ENCODE data around the gene BBS1. TPM values are rescaled to one million over a fixed set of nuclear protein-coding genes. Genes with fewer than 3 reads are reported as not detected.
"Not testable (repeated sequence)": the region's sequence is repeated elsewhere in the genome, so short reads cannot be mapped to it uniquely, and the experiment has no call there.

Gene BBS1
- total RNA-seq, 2 experiments from 2014 or later: 14.7 to 15.7 TPM

DNA sequence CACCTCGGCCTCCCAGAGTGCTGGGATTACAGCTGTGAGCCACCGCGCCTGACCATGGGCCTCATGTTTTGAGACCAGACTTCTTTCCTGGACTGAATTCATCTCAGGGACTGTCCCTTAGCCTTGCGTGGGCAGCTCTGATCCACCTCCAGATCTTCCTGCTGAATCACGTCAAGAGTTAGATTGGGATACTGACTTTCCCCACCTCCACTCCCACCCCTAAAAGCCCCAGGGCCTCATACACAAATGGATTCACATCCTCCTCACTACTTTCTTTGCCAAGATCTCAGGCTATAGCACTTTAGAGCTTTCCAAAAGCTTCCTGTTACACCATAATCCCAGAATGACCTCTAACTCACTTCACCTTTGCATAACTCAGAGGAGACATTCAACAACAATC is 70.4 kb downstream of the BBS1 start:
- POLR2A ChIA-PET: interaction anchor here (1.0 to 1.2 kb wide), 3 partner anchors 36 to 97 kb away, joined by 3 to 5 read pairs (median 4); partner anchors contain the start of genes RBM14 and RBM4B
- intact Hi-C loops (cut with micrococcal nuclease; ENCODE audit: unreplicated experiment): no loop called here
- BruUV-seq (replicated peaks): no TSS peak

DNA sequence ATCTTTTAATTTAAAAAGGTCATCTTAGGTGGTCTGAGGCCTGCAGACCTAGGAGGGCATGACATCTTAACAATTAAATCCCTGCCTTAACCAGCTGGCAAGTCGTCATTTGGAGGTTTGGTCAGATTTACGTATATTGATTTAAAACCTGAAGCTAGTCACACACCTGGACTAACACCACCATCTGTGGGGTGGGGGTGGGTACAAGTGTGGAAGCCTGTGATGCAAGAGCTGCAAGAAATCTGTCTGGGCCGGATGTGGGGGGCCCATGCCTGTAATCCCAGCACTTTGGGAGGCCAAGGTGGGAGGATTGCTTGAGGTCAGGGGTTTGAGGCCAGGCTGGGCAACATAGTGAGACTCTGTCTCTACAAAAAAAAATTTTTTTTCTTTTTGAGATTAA is 70.8 kb downstream of the BBS1 start:
- TF ChIP-seq, protein P1, sequence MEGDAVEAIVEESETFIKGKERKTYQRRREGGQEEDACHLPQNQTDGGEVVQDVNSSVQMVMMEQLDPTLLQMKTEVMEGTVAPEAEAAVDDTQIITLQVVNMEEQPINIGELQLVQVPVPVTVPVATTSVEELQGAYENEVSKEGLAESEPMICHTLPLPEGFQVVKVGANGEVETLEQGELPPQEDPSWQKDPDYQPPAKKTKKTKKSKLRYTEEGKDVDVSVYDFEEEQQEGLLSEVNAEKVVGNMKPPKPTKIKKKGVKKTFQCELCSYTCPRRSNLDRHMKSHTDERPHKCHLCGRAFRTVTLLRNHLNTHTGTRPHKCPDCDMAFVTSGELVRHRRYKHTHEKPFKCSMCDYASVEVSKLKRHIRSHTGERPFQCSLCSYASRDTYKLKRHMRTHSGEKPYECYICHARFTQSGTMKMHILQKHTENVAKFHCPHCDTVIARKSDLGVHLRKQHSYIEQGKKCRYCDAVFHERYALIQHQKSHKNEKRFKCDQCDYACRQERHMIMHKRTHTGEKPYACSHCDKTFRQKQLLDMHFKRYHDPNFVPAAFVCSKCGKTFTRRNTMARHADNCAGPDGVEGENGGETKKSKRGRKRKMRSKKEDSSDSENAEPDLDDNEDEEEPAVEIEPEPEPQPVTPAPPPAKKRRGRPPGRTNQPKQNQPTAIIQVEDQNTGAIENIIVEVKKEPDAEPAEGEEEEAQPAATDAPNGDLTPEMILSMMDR (conservative IDR thresholded peaks at IDR 0.05; ENCODE audit: low read length): no peak
- no peak for TF ChIP-seq EZH2phosphoT487 (IDR thresholded peaks at IDR 0.05; ENCODE audit: borderline replicate concordance, low read depth, low read length)
- no peaks in the 10 kb centered on the region for H4K20me1 ChIP-seq (ENCODE audit: insufficient read depth, low read length)
- no TSS peak for BruUV-seq (replicated peaks)
- H3K4me3 ChIP-seq (ENCODE audit: low read depth, low read length, poor library complexity, severe bottlenecking): no peak overlapping the region
- no peak overlapping the region for H3K4me2 ChIP-seq (ENCODE audit: low read length)
- H3K9me2 ChIP-seq (ENCODE audit: insufficient read depth, low read length): no peaks in the 10 kb centered on the region
- no peaks in the 10 kb centered on the region for H3K79me2 ChIP-seq (ENCODE audit: insufficient read depth, low read depth, low read length)
- CTCF ChIA-PET (ENCODE audit: unreplicated experiment): no interaction called here
- H3K9me3 ChIP-seq (ENCODE audit: low read length): peaks cover 13% of the 10 kb centered on the region; the same call in 1 of the 2 replicates
- no peaks in the 10 kb centered on the region for H3K36me3 ChIP-seq (ENCODE audit: insufficient read depth, low read length)
- intact Hi-C loops (cut with micrococcal nuclease; ENCODE audit: unreplicated experiment): no loop called here
- 0 out of 2 replicates have a peak overlapping the region, but pooled peaks have one; percentile 3 for H2AFZ ChIP-seq (ENCODE audit: low read length)
- DNase-seq (ENCODE audit: low spot score): no peak
- POLR2A ChIA-PET: interaction anchor here (1.0 to 1.2 kb wide), 3 partner anchors 35 to 97 kb away, joined by 3 to 5 read pairs (median 4); partner anchors contain the start of genes RBM14 and RBM4B
- H3K27ac ChIP-seq (ENCODE audit: low read depth, low read length, poor library complexity, severe bottlenecking): no peak overlapping the region
- H3K4me1 ChIP-seq (ENCODE audit: insufficient read depth, low read length, poor library complexity, severe bottlenecking): no peaks in the 10 kb centered on the region

More for the DNA sequence above, 70.4 kb downstream of the BBS1 start:
- CTCF ChIA-PET (ENCODE audit: unreplicated experiment): no interaction called here
- H3K4me1 ChIP-seq (ENCODE audit: insufficient read depth, low read length, poor library complexity, severe bottlenecking): no peaks in the 10 kb centered on the region
- H3K9me3 ChIP-seq (ENCODE audit: low read length): peaks cover 13% of the 10 kb centered on the region; the same call in 1 of the 2 replicates
- H2AFZ ChIP-seq (ENCODE audit: low read length): 0 out of 2 replicates have a peak overlapping the region, but pooled peaks have one; percentile 3
- no peaks in the 10 kb centered on the region for H3K36me3 ChIP-seq (ENCODE audit: insufficient read depth, low read length)
- no peaks in the 10 kb centered on the region for H3K9me2 ChIP-seq (ENCODE audit: insufficient read depth, low read length)
- TF ChIP-seq EZH2phosphoT487 (IDR thresholded peaks at IDR 0.05; ENCODE audit: borderline replicate concordance, low read depth, low read length): no peak
- TF ChIP-seq, protein P1 (conservative IDR thresholded peaks at IDR 0.05; ENCODE audit: low read length): no peak
- H3K4me2 ChIP-seq (ENCODE audit: low read length): no peak overlapping the region
- no peaks in the 10 kb centered on the region for H3K79me2 ChIP-seq (ENCODE audit: insufficient read depth, low read depth, low read length)
- DNase-seq (ENCODE audit: low spot score): no peak
- H4K20me1 ChIP-seq (ENCODE audit: insufficient read depth, low read length): no peaks in the 10 kb centered on the region
- H3K4me3 ChIP-seq (ENCODE audit: low read depth, low read length, poor library complexity, severe bottlenecking): no peak overlapping the region
- no peak overlapping the region for H3K27ac ChIP-seq (ENCODE audit: low read depth, low read length, poor library complexity, severe bottlenecking)

- H3K79me2 ChIP-seq (ENCODE audit: insufficient read depth, low read depth, low read length); H3K36me3 ChIP-seq (ENCODE audit: insufficient read depth, low read length); H3K4me2 ChIP-seq (ENCODE audit: low read length); H3K4me1 ChIP-seq (ENCODE audit: insufficient read depth, low read length, poor library complexity, severe bottlenecking); intact Hi-C loops (cut with micrococcal nuclease; ENCODE audit: unreplicated experiment); BruUV-seq (replicated peaks); H3K27ac ChIP-seq (ENCODE audit: low read depth, low read length, poor library complexity, severe bottlenecking); CTCF ChIA-PET (ENCODE audit: unreplicated experiment); POLR2A ChIA-PET; H4K20me1 ChIP-seq (ENCODE audit: insufficient read depth, low read length); H2AFZ ChIP-seq (ENCODE audit: low read length); H3K9me2 ChIP-seq (ENCODE audit: insufficient read depth, low read length); DNase-seq (ENCODE audit: low spot score); H3K4me3 ChIP-seq (ENCODE audit: low read depth, low read length, poor library complexity, severe bottlenecking): not testable (repeated sequence)
- peaks cover 13% of the 10 kb centered on the region; the same call in 1 of the 2 replicates for H3K9me3 ChIP-seq (ENCODE audit: low read length)
Measured at GRCh38 chr11:66582565-66583147, 72.2 kb downstream of the BBS1 start.

Other genes starting within 250 kb of the BBS1 start
- gene RAB1B, start 242.0 kb upstream of the BBS1 start, total RNA-seq (2014; rRNA removed; shearing (Covaris generic)): 69.2 and 77.7 TPM in 2 replicates
- gene RAB1B, start 242.0 kb upstream of the BBS1 start, total RNA-seq (2022): 81.8 and 88.1 TPM in 2 replicates
- gene CNIH2, start 232.5 kb upstream of the BBS1 start, total RNA-seq (2014; rRNA removed; shearing (Covaris generic)): 0.23 and 0.60 TPM in 2 replicates
- 2.7 and 3.5 TPM in 2 replicates for gene CNIH2, start 232.5 kb upstream of the BBS1 start, total RNA-seq (2022)
- 63.9 and 73.4 TPM in 2 replicates for gene YIF1A, start 221.5 kb upstream of the BBS1 start, total RNA-seq (2014; rRNA removed; shearing (Covaris generic))
- 44.9 and 57.2 TPM in 2 replicates for gene YIF1A, start 221.5 kb upstream of the BBS1 start, total RNA-seq (2022)
- gene TMEM151A, start 218.7 kb upstream of the BBS1 start, total RNA-seq (2014; rRNA removed; shearing (Covaris generic)): not detected in 2 replicates
- not detected in 2 replicates for gene TMEM151A, start 218.7 kb upstream of the BBS1 start, total RNA-seq (2022)
- 0.08 TPM in 1 of 2 replicates, not detected in the other for gene CD248, start 193.6 kb upstream of the BBS1 start, total RNA-seq (2014; rRNA removed; shearing (Covaris generic))
- gene CD248, start 193.6 kb upstream of the BBS1 start, total RNA-seq (2022): 0.18 and 0.46 TPM in 2 replicates
- 1.2 and 1.6 TPM in 2 replicates for gene RIN1, start 174.2 kb upstream of the BBS1 start, total RNA-seq (2014; rRNA removed; shearing (Covaris generic))
- 2.9 and 3.7 TPM in 2 replicates for gene RIN1, start 174.2 kb upstream of the BBS1 start, total RNA-seq (2022)
- 43.8 and 56.2 TPM in 2 replicates for gene BRMS1, start 165.5 kb upstream of the BBS1 start, total RNA-seq (2014; rRNA removed; shearing (Covaris generic))
- 35.9 and 43.1 TPM in 2 replicates for gene BRMS1, start 165.5 kb upstream of the BBS1 start, total RNA-seq (2022)
- 10.7 and 11.7 TPM in 2 replicates for gene B4GAT1, start 163.0 kb upstream of the BBS1 start, total RNA-seq (2014; rRNA removed; shearing (Covaris generic))
- 9.4 and 9.8 TPM in 2 replicates for gene B4GAT1, start 163.0 kb upstream of the BBS1 start, total RNA-seq (2022)
- 24.7 and 33.6 TPM in 2 replicates for gene SLC29A2, start 138.9 kb upstream of the BBS1 start, total RNA-seq (2014; rRNA removed; shearing (Covaris generic))
- gene SLC29A2, start 138.9 kb upstream of the BBS1 start, total RNA-seq (2022): 55.6 and 56.4 TPM in 2 replicates
- gene NPAS4, start 89.6 kb upstream of the BBS1 start, total RNA-seq (2014; rRNA removed; shearing (Covaris generic)): not detected in 2 replicates
- not detected in 2 replicates for gene NPAS4, start 89.6 kb upstream of the BBS1 start, total RNA-seq (2022)
- 82.6 and 101 TPM in 2 replicates for gene MRPL11, start 71.8 kb upstream of the BBS1 start, total RNA-seq (2014; rRNA removed; shearing (Covaris generic))
- 75.1 and 88.6 TPM in 2 replicates for gene MRPL11, start 71.8 kb upstream of the BBS1 start, total RNA-seq (2022)
- 7.7 and 8.1 TPM in 2 replicates for gene PELI3, start 43.7 kb upstream of the BBS1 start, total RNA-seq (2014; rRNA removed; shearing (Covaris generic))
- gene PELI3, start 43.7 kb upstream of the BBS1 start, total RNA-seq (2022): 4.3 and 4.5 TPM in 2 replicates
- gene DPP3, start 30.2 kb upstream of the BBS1 start, total RNA-seq (2014; rRNA removed; shearing (Covaris generic)): 40.0 and 47.2 TPM in 2 replicates
- gene DPP3, start 30.2 kb upstream of the BBS1 start, total RNA-seq (2022): 53.4 and 60.3 TPM in 2 replicates
- 11.3 and 11.9 TPM in 2 replicates for gene ZDHHC24, start 35.4 kb downstream of the BBS1 start, total RNA-seq (2014; rRNA removed; shearing (Covaris generic))
- gene ZDHHC24, start 35.4 kb downstream of the BBS1 start, total RNA-seq (2022): 33.3 and 35.1 TPM in 2 replicates
- gene ACTN3, start 36.3 kb downstream of the BBS1 start, total RNA-seq (2014; rRNA removed; shearing (Covaris generic)): not detected in 2 replicates
- 0.15 and 0.27 TPM in 2 replicates for gene ACTN3, start 36.3 kb downstream of the BBS1 start, total RNA-seq (2022)
- gene CTSF, start 58.0 kb downstream of the BBS1 start, total RNA-seq (2014; rRNA removed; shearing (Covaris generic)): not detected in 2 replicates
- not detected in 2 replicates for gene CTSF, start 58.0 kb downstream of the BBS1 start, total RNA-seq (2022)
- gene CCDC87, start 82.4 kb downstream of the BBS1 start, total RNA-seq (2014; rRNA removed; shearing (Covaris generic)): 0.13 and 0.26 TPM in 2 replicates
- 0.17 and 0.36 TPM in 2 replicates for gene CCDC87, start 82.4 kb downstream of the BBS1 start, total RNA-seq (2022)
- 31.7 and 32.6 TPM in 2 replicates for gene CCS, start 82.5 kb downstream of the BBS1 start, total RNA-seq (2014; rRNA removed; shearing (Covaris generic))
- 34.4 and 36.7 TPM in 2 replicates for gene CCS, start 82.5 kb downstream of the BBS1 start, total RNA-seq (2022)
- gene RBM14, start 106.0 kb downstream of the BBS1 start, total RNA-seq (2014; rRNA removed; shearing (Covaris generic)): 65.8 and 94.6 TPM in 2 replicates
- gene RBM14, start 106.0 kb downstream of the BBS1 start, total RNA-seq (2022): 227 and 243 TPM in 2 replicates
- gene RBM4, start 128.1 kb downstream of the BBS1 start, total RNA-seq (2014; rRNA removed; shearing (Covaris generic)): 66.0 and 93.9 TPM in 2 replicates
- gene RBM4, start 128.1 kb downstream of the BBS1 start, total RNA-seq (2022): 139 and 140 TPM in 2 replicates
- gene RBM4B, start 167.3 kb downstream of the BBS1 start, total RNA-seq (2014; rRNA removed; shearing (Covaris generic)): 29.1 and 40.0 TPM in 2 replicates
- gene RBM4B, start 167.3 kb downstream of the BBS1 start, total RNA-seq (2022): 38.3 and 39.4 TPM in 2 replicates
- 22.7 and 25.2 TPM in 2 replicates for gene SPTBN2, start 218.6 kb downstream of the BBS1 start, total RNA-seq (2014; rRNA removed; shearing (Covaris generic))
- gene SPTBN2, start 218.6 kb downstream of the BBS1 start, total RNA-seq (2022): 13.0 and 16.2 TPM in 2 replicates